ENCODE data around the gene EIF3J.

- TF ChIP-seq EZH2 (IDR thresholded peaks at IDR 0.05; ENCODE audit: low read length, unreplicated experiment) (no peak), CTCF (conservative IDR thresholded peaks at IDR 0.05; ENCODE audit: low read depth, low read length) (no peak), EZH2phosphoT487 (IDR thresholded peaks at IDR 0.05; ENCODE audit: borderline replicate concordance, low read length) (no peak)
Observed at GRCh38 chr15:44519537-44519936, 17.4 kb upstream of the EIF3J start.

Data from PC-3 (cell line).